ENCODE measurements around the gene PLPP4.

PLPP4 gene

DNA sequence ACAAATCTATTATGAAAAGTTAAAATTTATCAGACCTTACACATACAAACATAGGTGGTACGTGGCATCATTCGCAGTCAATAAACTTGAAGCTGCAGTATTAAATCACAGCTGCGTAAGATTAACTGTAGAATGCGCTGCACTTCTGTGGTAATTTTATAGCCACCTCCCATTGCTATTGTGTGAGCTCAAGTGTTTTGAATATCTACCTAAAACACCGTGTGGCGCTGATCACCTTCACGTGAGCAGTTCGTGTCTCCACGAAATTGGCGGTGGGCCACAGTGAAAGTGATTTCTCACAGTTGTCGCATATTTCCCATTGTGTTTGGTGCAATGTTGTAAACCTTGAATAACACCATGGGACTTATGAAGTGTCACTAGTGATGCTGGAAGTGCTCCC lies 102.8 kb downstream of the PLPP4 start (continued):
- peak; percentile 88 for TF ChIP-seq OSR2 (tag by site-specific recombination; IDR thresholded peaks at IDR 0.05)
- TF ChIP-seq ZNF394 (tag by site-specific recombination; IDR thresholded peaks at IDR 0.05; ENCODE audit: borderline replicate concordance) = no peak
- TF ChIP-seq ZNF544 (tag by site-specific recombination; IDR thresholded peaks at IDR 0.05) = no peak
- TF ChIP-seq ZNF837 (tag by site-specific recombination; IDR thresholded peaks at IDR 0.05) = no peak
- TF ChIP-seq ZNF510 (tag by site-specific recombination; IDR thresholded peaks at IDR 0.05; ENCODE audit: insufficient replicate concordance) = no peak
- 0 out of 2 replicates have a peak, but pooled peaks have one; percentile 12 for TF ChIP-seq IKZF3 (tag by site-specific recombination; IDR thresholded peaks at IDR 0.05)
- TF ChIP-seq ZXDB (tag by site-specific recombination; IDR thresholded peaks at IDR 0.05) = no peak
- TF ChIP-seq, protein P1, sequence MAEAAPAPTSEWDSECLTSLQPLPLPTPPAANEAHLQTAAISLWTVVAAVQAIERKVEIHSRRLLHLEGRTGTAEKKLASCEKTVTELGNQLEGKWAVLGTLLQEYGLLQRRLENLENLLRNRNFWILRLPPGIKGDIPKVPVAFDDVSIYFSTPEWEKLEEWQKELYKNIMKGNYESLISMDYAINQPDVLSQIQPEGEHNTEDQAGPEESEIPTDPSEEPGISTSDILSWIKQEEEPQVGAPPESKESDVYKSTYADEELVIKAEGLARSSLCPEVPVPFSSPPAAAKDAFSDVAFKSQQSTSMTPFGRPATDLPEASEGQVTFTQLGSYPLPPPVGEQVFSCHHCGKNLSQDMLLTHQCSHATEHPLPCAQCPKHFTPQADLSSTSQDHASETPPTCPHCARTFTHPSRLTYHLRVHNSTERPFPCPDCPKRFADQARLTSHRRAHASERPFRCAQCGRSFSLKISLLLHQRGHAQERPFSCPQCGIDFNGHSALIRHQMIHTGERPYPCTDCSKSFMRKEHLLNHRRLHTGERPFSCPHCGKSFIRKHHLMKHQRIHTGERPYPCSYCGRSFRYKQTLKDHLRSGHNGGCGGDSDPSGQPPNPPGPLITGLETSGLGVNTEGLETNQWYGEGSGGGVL (tag by site-specific recombination; IDR thresholded peaks at IDR 0.05) = no peak

DNA sequence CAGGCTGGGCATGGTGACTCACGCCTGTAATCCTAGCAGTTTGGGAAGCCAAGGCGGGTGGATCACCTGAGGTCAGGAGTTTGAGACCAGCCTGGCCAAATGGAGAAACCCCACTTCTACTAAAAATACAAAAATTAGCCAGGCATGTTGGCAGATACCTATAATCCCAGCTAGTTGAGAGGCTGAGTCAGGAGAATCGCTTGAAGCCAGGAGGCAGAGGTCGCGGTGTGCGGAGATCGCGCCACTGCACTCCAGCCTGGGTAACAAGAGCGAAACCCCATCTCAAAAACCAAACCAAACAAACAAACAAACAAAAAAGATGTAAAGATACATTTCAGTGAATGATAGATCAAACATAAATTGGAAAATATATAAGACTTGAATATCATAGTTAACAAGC lies 105.9 kb downstream of the PLPP4 start:
- no peaks in the 10 kb centered on the region for H3K36me3 ChIP-seq (ENCODE audit: control insufficient read depth in 2 of 2, insufficient read depth in 1 of 2, low read length in 2 of 2)
- no peak overlapping the region for H3K4me3 ChIP-seq (ENCODE audit: low read depth, low read length)
- no peaks in the 10 kb centered on the region for H3K4me1 ChIP-seq (ENCODE audit: control insufficient read depth, insufficient read depth, low read length)
- ChIA-PET CTCF (no interaction called here), POLR2A (no interaction called here)
- H3K27ac ChIP-seq (ENCODE audit: extremely low read depth, low read depth, low read length) = no peak overlapping the region
- TF ChIP-seq ZNF114 (tag by site-specific recombination; IDR thresholded peaks at IDR 0.05) = no peak
- TF ChIP-seq ZNF707 (tag by site-specific recombination; IDR thresholded peaks at IDR 0.05) = no peak
- no peak for TF ChIP-seq ZNF184 (tag by site-specific recombination; IDR thresholded peaks at IDR 0.05)
- TF ChIP-seq ZNF514 (tag by site-specific recombination; IDR thresholded peaks at IDR 0.05) = no peak
- no peaks in the 10 kb centered on the region for H3K9me3 ChIP-seq (ENCODE audit: control insufficient read depth, insufficient read depth, low read depth, low read length)

DNA sequence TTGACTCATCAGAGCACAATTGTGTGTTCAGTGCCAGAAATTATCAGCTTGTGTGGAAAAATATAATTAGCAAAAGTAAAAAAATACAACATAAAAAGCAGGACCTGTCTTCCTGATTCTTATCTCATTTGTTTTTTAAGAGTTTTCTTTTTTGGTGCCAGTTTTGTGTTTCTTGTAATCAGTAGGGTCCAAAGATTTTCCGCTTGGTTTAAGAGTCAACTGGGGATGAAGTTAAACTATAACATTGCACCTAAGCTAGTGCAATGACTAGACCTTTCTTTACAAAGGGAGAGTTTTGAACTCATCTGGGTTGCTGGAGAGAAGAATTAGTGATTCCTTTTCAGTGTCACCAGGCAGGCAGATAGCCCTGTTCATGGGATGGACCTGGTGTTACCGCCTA lies 113.4 kb downstream of the PLPP4 start:
- H3K36me3 ChIP-seq (ENCODE audit: control insufficient read depth in 2 of 2, insufficient read depth in 1 of 2, low read length in 2 of 2) = no peaks in the 10 kb centered on the region
- CTCF ChIA-PET = no interaction called here
- no peak for TF ChIP-seq ZNF514 (tag by site-specific recombination; IDR thresholded peaks at IDR 0.05)
- TF ChIP-seq, protein P2, sequence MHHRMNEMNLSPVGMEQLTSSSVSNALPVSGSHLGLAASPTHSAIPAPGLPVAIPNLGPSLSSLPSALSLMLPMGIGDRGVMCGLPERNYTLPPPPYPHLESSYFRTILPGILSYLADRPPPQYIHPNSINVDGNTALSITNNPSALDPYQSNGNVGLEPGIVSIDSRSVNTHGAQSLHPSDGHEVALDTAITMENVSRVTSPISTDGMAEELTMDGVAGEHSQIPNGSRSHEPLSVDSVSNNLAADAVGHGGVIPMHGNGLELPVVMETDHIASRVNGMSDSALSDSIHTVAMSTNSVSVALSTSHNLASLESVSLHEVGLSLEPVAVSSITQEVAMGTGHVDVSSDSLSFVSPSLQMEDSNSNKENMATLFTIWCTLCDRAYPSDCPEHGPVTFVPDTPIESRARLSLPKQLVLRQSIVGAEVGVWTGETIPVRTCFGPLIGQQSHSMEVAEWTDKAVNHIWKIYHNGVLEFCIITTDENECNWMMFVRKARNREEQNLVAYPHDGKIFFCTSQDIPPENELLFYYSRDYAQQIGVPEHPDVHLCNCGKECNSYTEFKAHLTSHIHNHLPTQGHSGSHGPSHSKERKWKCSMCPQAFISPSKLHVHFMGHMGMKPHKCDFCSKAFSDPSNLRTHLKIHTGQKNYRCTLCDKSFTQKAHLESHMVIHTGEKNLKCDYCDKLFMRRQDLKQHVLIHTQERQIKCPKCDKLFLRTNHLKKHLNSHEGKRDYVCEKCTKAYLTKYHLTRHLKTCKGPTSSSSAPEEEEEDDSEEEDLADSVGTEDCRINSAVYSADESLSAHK (tag by site-specific recombination; IDR thresholded peaks at IDR 0.05) = no peak
- TF ChIP-seq ZNF292 (tag by site-specific recombination; IDR thresholded peaks at IDR 0.05; ENCODE audit: borderline replicate concordance, low read depth) = no peak
- TF ChIP-seq ZNF548 (tag by site-specific recombination; IDR thresholded peaks at IDR 0.05) = no peak
- TF ChIP-seq, protein P3, sequence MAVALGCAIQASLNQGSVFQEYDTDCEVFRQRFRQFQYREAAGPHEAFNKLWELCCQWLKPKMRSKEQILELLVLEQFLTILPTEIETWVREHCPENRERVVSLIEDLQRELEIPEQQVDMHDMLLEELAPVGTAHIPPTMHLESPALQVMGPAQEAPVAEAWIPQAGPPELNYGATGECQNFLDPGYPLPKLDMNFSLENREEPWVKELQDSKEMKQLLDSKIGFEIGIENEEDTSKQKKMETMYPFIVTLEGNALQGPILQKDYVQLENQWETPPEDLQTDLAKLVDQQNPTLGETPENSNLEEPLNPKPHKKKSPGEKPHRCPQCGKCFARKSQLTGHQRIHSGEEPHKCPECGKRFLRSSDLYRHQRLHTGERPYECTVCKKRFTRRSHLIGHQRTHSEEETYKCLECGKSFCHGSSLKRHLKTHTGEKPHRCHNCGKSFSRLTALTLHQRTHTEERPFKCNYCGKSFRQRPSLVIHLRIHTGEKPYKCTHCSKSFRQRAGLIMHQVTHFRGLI (tag by site-specific recombination; IDR thresholded peaks at IDR 0.05) = no peak
- H3K9me3 ChIP-seq (ENCODE audit: control insufficient read depth, insufficient read depth, low read depth, low read length) = no peaks in the 10 kb centered on the region
- no peaks in the 10 kb centered on the region for H3K4me1 ChIP-seq (ENCODE audit: control insufficient read depth, insufficient read depth, low read length)
- H3K4me3 ChIP-seq (ENCODE audit: low read depth, low read length) = no peak overlapping the region
- POLR2A ChIA-PET = no interaction called here
- no peak overlapping the region for H3K27ac ChIP-seq (ENCODE audit: extremely low read depth, low read depth, low read length)

Data from HEK293 (cell line).